ENCODE measurements around the gene ZNF75A.

GRCh38 chr16:3328104-3328503, 22.8 kb downstream of the ZNF75A start:
- no peak for TF ChIP-seq POLR2A (IDR thresholded peaks at IDR 0.05)
- TF ChIP-seq CTCF (IDR thresholded peaks at IDR 0.05): no peak

All from tibial nerve (tissue), 3 donors.